ENCODE results near the gene KDM5B. TPM values are rescaled to one million over a fixed set of nuclear protein-coding genes. Genes with fewer than 3 reads are reported as not detected.
"Not testable (repeated sequence)": the region's sequence is repeated elsewhere in the genome, so short reads cannot be mapped to it uniquely, and the experiment has no call there.

Gene KDM5B
- polyA plus RNA-seq, 3 donors from 2014 or later: 4.4 to 26.2 (median 8.7) TPM

GRCh38 chr1:202835548-202836072 is 27.4 kb upstream of the KDM5B start:
- peak; percentile 36 to 58 (median 41) for DNase-seq
- peaks cover 0 to 4% (median 1%) of the 10 kb centered on the region in 3 donors for H3K27me3 Mint-ChIP-seq (ENCODE audit: low read depth in 3 of 3)
- H3K36me3 Mint-ChIP-seq: no peaks in the 10 kb centered on the region
- peaks cover 33 to 36% of the 10 kb centered on the region in 2 donors for H3K4me1 Mint-ChIP-seq
- H3K9me3 Mint-ChIP-seq: no peaks in the 10 kb centered on the region
- H3K27ac Mint-ChIP-seq: peak overlapping the region in 3 of 6 donors; percentile 40 to 62 (median 46)
- H3K4me3 Mint-ChIP-seq: peak overlapping the region in 4 of 5 donors; percentile 18 to 47 (median 36)

GRCh38 chr1:202834771-202835547 is 26.7 kb upstream of the KDM5B start:
- Mint-ChIP-seq H3K9me3 (no peaks in the 10 kb centered on the region), H3K36me3 (no peaks in the 10 kb centered on the region), H3K4me1 (peaks cover 33 to 36% of the 10 kb centered on the region in 2 donors), H3K27me3 (ENCODE audit: low read depth in 3 of 3) (peaks cover 0 to 4% (median 1%) of the 10 kb centered on the region in 3 donors), H3K4me3 (peak overlapping the region in 3 of 5 donors; percentile 9 to 27 (median 18)), H3K27ac (peak overlapping the region in 4 of 6 donors; percentile 7 to 62 (median 46))
- DNase-seq: no peak

- Mint-ChIP-seq H3K36me3 (no peaks in the 10 kb centered on the region), H3K27ac (no peak overlapping the region), H3K4me1 (peaks cover 21 to 23% of the 10 kb centered on the region in 2 donors), H3K4me3 (no peak overlapping the region), H3K27me3 (ENCODE audit: low read depth in 3 of 3) (peaks cover 0 to 9% (median 1%) of the 10 kb centered on the region in 3 donors), H3K9me3 (no peaks in the 10 kb centered on the region)
- DNase-seq: no peak
These were observed 23.7 kb upstream of the KDM5B start for GRCh38 chr1:202831906-202832305.

GRCh38 chr1:202829223-202829622 is 21.0 kb upstream of the KDM5B start:
- H3K36me3 Mint-ChIP-seq; H3K4me3 Mint-ChIP-seq; H3K27me3 Mint-ChIP-seq (ENCODE audit: low read depth in 3 of 3); H3K27ac Mint-ChIP-seq; H3K9me3 Mint-ChIP-seq; H3K4me1 Mint-ChIP-seq; DNase-seq: not testable (repeated sequence)

- no peaks in the 10 kb centered on the region for H3K9me3 Mint-ChIP-seq
- H3K4me1 Mint-ChIP-seq: no peaks in the 10 kb centered on the region
- H3K36me3 Mint-ChIP-seq: no peaks in the 10 kb centered on the region
- H3K27me3 Mint-ChIP-seq (ENCODE audit: low read depth in 3 of 3): peaks cover 0 to 5% (median 0%) of the 10 kb centered on the region in 3 donors
- no peak for DNase-seq
- H3K4me3 Mint-ChIP-seq: no peak overlapping the region
- no peak overlapping the region for H3K27ac Mint-ChIP-seq
These were observed 17.5 kb upstream of the KDM5B start for GRCh38 chr1:202825748-202826147.

GRCh38 chr1:202821467-202821866 is 13.2 kb upstream of the KDM5B start:
- no peaks in the 10 kb centered on the region for H3K9me3 Mint-ChIP-seq
- no peaks in the 10 kb centered on the region for H3K4me1 Mint-ChIP-seq
- no peak overlapping the region for H3K4me3 Mint-ChIP-seq
- DNase-seq: no peak
- no peaks in the 10 kb centered on the region for H3K36me3 Mint-ChIP-seq
- no peak overlapping the region for H3K27ac Mint-ChIP-seq
- peaks cover 0 to 7% (median 2%) of the 10 kb centered on the region in 3 donors for H3K27me3 Mint-ChIP-seq (ENCODE audit: low read depth in 3 of 3)

GRCh38 chr1:202818819-202819218 is 10.6 kb upstream of the KDM5B start:
- Mint-ChIP-seq H3K27me3 (ENCODE audit: low read depth in 3 of 3) (peaks cover 0 to 7% (median 6%) of the 10 kb centered on the region in 3 donors), H3K4me1 (no peaks in the 10 kb centered on the region), H3K27ac (no peak overlapping the region), H3K9me3 (no peaks in the 10 kb centered on the region), H3K4me3 (no peak overlapping the region), H3K36me3 (no peaks in the 10 kb centered on the region)
- DNase-seq: no peak

- Mint-ChIP-seq H3K27me3 (ENCODE audit: low read depth in 3 of 3) (peaks cover 7 to 12% (median 8%) of the 10 kb centered on the region in 3 donors), H3K4me3 (no peak overlapping the region), H3K9me3 (no peaks in the 10 kb centered on the region), H3K27ac (no peak overlapping the region), H3K4me1 (peaks cover 13 to 18% of the 10 kb centered on the region in 2 donors), H3K36me3 (no peaks in the 10 kb centered on the region)
- no peak for DNase-seq
These were observed 6.9 kb upstream of the KDM5B start for GRCh38 chr1:202815120-202815519.

- Mint-ChIP-seq H3K4me3 (peak overlapping the region; percentile 88 to 98 (median 96)), H3K27me3 (ENCODE audit: low read depth in 3 of 3) (peaks cover 2 to 15% (median 15%) of the 10 kb centered on the region in 3 donors), H3K4me1 (peaks cover 27 to 37% of the 10 kb centered on the region in 2 donors), H3K36me3 (no peaks in the 10 kb centered on the region), H3K9me3 (no peaks in the 10 kb centered on the region), H3K27ac (peak overlapping the region in 1 of 6 donors; percentile 21)
- no peak for DNase-seq
These were observed 4.2 kb upstream of the KDM5B start for GRCh38 chr1:202812176-202813026.

GRCh38 chr1:202811296-202812175 is 3.3 kb upstream of the KDM5B start:
- no peaks in the 10 kb centered on the region for H3K9me3 Mint-ChIP-seq
- peak overlapping the region; percentile 41 to 92 (median 92) for H3K27ac Mint-ChIP-seq
- H3K4me1 Mint-ChIP-seq: peaks cover 31 to 40% of the 10 kb centered on the region in 2 donors
- no peaks in the 10 kb centered on the region for H3K36me3 Mint-ChIP-seq
- H3K4me3 Mint-ChIP-seq: peak overlapping the region; percentile 88 to 98 (median 96)
- DNase-seq: peak in 1 of 3 donors; percentile 44
- H3K27me3 Mint-ChIP-seq (ENCODE audit: low read depth in 3 of 3): peaks cover 2 to 16% (median 15%) of the 10 kb centered on the region in 3 donors

- H3K4me1 Mint-ChIP-seq: peaks cover 39 to 48% of the 10 kb centered on the region in 2 donors
- H3K4me3 Mint-ChIP-seq: peak within 1 kb of the TSS; percentile 88 to 98 (median 96)
- peaks cover 2 to 19% (median 17%) of the 10 kb centered on the region in 3 donors for H3K27me3 Mint-ChIP-seq (ENCODE audit: low read depth in 3 of 3)
- peak; percentile 85 to 86 (median 85) for DNase-seq
- no peaks in the 10 kb centered on the region for H3K9me3 Mint-ChIP-seq
- H3K27ac Mint-ChIP-seq: peak within 1 kb of the TSS; percentile 86 to 95 (median 92)
- H3K36me3 Mint-ChIP-seq: no peaks in the 10 kb centered on the region
These were observed 2.5 kb upstream of the KDM5B start, which contains the start of gene PCAT6 for GRCh38 chr1:202810615-202811295. Gene PCAT6, plus strand, starts transcription at chr1:202810954.

GRCh38 chr1:202810193-202810614 is 2.0 kb upstream of the KDM5B start:
- H3K4me1 Mint-ChIP-seq: peaks cover 44 to 54% of the 10 kb centered on the region in 2 donors

More at GRCh38 chr1:202810193-202810614, 2.0 kb upstream of the KDM5B start:
- Mint-ChIP-seq H3K9me3 (no peaks in the 10 kb centered on the region), H3K4me3 (peak overlapping the region; percentile 88 to 98 (median 92)), H3K36me3 (no peaks in the 10 kb centered on the region), H3K27ac (peak overlapping the region; percentile 86 to 95 (median 92)), H3K27me3 (ENCODE audit: low read depth in 3 of 3) (peaks cover 2 to 19% (median 16%) of the 10 kb centered on the region in 3 donors)
- DNase-seq: no peak

Measured in immature natural killer cell (primary cell).